NCI-H345 treated with DMSO at 0.1 percent for 48 hours (cell line): Measurements from ENCODE around the gene RFPL1.
"Not testable (repeated sequence)": the region's sequence is repeated elsewhere in the genome, so short reads cannot be mapped to it uniquely, and the experiment has no call there.

Source experiments
- DNase-seq: peaks from one replicate; lab custom pipeline; 2025; ENCODE audit not compliant: unreplicated experiment; lab: John Stamatoyannopoulos, UW

RFPL1 gene

DNA sequence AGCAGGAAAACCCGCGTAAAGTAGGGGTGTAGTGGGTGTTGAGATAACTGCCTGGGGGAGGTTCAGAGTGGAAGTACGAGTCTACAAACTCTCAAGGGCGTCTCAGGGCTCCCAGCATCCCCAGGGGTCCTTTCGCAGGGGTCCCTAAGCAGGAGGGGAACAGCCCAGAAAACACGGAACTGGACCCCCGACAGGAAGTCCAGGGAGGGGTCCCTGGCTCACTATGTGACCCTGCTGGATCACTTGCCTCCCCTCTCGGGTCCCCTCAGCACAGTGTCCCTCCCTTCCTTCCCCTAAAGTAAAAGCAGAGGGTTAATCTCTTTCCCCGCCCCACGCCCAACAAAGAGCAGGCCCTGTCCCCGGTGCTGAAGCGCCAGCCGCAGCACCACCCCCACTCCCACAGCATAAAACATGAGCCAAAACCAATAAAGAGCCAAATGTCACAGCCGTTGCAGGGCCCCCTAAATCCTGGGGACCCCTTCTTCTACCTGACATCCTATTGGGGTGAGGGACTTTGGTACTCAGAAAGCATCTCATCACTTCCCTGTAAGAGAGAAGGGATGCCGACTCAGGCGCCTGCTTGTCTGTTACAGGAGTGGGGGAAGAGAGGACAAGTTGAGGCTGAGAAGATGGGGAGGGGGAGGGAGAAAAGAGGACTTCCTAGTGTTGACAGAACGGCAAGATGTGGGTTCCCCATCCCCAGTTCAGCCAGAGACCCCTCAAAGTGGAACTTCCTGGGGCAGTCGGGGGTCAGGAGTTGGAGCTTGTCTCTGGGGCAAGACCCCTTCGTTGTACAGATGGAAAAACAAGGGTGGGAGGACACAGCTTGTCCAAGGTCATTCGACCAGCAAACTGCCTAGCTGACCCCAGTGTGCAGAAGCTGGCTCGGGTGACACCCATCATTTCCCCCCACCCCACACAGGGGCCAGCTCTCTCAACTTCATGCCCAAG lies 40.2 kb downstream of the RFPL1 start:
- DNase-seq, result no peak

DNA sequence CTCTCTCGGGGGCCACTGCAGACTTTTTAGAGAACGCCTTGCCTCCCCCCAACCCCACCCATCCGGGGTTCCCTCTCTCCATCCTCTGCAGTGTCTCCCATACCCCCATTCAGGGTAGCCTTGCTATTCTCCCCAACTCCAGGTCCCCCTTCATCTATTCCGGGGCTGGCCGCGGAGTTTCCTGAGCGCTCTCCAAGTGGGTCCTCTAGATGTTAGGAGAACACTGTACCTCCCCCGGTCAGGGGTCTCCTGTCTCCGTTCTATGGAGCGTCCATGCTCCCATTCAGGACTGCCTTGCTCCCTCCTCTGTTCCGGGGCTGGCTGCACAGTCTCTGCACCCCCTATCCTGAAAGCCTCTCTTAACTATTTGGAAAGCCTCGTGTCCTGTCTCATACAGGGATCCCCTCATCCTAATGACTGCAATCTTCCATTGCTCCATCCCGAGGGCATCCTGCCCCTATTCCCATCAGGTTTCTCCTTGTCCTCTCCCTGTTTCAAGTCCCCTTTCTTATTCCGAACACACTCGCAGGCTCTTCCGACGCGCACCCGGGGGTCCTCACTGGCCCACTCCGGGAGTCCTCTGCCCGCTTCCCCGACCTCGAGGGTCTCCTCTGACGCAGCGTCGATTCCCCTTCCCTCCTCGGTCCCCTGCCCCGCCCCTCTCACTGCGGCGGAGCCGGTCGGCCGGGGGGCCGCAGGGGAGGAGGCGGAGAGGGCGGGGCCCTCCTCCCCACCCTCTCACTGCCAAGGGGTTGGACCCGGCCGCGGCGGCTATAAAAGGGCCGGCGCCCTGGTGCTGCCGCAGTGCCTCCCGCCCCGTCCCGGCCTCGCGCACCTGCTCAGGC lies 41.3 kb downstream of the RFPL1 start, which contains the start of gene NEFH:
Gene NEFH (plus strand): TSS at position 802 of the 845 bp plus-strand sequence. CDS start 45 bp downstream, outside the sequence.
- peak; percentile 17 for DNase-seq

DNA sequence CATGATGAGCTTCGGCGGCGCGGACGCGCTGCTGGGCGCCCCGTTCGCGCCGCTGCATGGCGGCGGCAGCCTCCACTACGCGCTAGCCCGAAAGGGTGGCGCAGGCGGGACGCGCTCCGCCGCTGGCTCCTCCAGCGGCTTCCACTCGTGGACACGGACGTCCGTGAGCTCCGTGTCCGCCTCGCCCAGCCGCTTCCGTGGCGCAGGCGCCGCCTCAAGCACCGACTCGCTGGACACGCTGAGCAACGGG lies 41.8 kb downstream of the RFPL1 start:
- DNase-seq, result no peak

DNA sequence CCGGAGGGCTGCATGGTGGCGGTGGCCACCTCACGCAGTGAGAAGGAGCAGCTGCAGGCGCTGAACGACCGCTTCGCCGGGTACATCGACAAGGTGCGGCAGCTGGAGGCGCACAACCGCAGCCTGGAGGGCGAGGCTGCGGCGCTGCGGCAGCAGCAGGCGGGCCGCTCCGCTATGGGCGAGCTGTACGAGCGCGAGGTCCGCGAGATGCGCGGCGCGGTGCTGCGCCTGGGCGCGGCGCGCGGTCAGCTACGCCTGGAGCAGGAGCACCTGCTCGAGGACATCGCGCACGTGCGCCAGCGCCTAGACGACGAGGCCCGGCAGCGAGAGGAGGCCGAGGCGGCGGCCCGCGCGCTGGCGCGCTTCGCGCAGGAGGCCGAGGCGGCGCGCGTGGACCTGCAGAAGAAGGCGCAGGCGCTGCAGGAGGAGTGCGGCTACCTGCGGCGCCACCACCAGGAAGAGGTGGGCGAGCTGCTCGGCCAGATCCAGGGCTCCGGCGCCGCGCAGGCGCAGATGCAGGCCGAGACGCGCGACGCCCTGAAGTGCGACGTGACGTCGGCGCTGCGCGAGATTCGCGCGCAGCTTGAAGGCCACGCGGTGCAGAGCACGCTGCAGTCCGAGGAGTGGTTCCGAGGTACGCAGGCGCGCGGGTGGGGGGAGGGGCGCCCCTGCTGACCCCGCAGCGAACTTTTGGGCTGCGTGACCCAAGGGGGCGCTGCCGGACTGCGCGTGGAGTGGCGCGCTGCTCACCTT lies 42.3 kb downstream of the RFPL1 start:
- DNase-seq, result no peak

- DNase-seq, result no peak
Measured at GRCh38 chr22:29481265-29482000, 43.0 kb downstream of the RFPL1 start.

- no peak for DNase-seq
Measured at GRCh38 chr22:29482253-29482652, 43.9 kb downstream of the RFPL1 start.

DNA sequence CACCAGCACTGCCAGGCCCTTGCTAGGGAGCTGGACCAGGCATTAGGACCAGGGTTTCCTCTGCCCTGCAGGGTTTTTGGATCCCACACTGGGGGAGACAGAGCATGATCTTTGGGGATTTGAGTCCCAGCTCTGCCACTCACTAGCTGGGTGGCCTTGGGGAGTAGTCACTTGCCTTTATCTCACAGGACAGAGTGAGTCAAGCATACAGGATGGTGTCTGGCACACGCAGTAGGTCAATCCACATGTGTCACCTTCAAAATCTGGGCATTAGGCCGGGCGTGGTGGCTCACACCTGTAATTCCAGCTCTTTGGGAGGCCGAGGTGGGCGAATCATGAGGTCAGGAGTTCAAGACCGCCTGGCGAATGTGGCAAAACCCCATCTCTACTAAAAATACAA lies 44.3 kb downstream of the RFPL1 start:
- no peak for DNase-seq

DNA sequence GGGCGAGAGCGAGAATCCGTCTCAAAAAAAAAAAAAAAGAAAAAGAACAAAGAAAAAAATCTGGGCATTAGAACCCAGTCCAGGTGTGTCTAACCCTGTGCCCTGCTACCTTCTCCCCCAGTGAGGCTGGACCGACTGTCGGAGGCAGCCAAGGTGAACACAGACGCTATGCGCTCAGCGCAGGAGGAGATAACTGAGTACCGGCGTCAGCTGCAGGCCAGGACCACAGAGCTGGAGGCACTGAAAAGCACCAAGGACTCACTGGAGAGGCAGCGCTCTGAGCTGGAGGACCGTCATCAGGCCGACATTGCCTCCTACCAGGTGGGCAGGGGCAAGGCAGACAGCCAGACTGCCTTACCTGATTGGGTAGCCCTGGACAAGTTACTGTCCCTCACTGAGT lies 44.9 kb downstream of the RFPL1 start:
- no peak for DNase-seq

DNA sequence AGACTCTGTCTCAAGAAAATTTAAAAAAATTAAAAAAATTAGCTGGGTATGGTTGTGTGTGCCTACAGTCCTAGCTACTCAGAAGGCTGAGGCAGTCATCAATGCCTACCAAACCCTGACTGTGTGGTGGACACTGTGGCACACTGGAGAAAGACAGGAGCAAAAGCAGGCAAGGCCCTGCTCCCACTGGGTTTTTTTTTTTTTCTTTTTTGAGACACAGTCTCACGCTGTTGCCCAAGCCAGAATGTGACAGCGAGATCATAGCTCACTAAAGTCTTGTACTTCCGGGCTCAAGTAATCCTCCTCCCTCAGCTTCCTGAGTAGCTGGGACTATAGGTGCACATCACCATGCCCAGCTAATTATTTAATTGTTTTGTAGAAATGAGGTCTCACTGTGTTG lies 46.3 kb downstream of the RFPL1 start:
- DNase-seq, result no peak

DNA sequence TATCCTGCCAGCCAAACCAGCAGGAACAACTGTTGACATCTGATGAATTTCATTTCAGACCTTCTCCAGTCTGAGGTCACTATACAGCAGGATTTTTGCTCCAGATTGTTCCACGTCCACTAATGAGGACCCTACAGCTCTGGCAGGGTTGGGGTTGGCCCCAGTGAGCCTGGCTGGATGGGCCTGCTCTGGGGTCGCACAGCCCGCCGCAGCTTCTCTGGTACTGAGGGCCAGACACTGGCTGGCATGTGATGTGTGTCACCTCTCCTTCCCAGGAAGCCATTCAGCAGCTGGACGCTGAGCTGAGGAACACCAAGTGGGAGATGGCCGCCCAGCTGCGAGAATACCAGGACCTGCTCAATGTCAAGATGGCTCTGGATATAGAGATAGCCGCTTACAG lies 47.1 kb downstream of the RFPL1 start:
- no peak for DNase-seq

DNA sequence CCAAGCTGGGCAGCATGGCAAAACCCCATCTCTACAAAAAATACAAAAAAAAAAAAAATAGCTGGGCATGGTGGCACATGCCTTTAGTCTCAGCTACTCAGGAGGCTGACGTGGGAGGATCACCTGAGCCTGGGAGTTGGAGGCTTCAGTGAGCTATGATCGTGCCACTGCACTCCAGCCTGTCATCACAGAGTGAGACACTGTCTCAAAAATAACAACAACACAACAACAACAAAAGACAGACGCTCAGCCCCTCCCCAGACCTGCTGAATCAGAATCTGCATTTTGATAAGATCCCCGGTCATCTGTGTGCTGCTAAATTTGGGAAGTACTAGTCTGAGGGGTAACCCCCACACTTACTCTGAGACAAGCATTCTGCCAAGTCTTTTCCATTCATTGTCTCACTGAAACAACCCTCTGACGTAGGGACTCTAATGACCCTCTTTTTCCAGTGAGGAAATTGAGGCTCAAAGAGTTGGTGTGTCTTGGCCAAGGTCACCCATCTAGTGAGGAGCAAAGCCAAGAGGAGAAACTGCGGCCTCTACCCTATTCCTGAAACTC lies 49.1 kb downstream of the RFPL1 start:
- no peak for DNase-seq

- DNase-seq, result not testable (repeated sequence)
Measured at GRCh38 chr22:29489127-29489780, 50.9 kb downstream of the RFPL1 start.

GRCh38 chr22:29491012-29491411 lies 52.6 kb downstream of the RFPL1 start:
- DNase-seq, result no peak
